Measurements from ENCODE around the gene FANCI.
A peak's percentile ranks its signal among the peaks of the same experiment; 100 is the strongest.

FANCI gene

DNA sequence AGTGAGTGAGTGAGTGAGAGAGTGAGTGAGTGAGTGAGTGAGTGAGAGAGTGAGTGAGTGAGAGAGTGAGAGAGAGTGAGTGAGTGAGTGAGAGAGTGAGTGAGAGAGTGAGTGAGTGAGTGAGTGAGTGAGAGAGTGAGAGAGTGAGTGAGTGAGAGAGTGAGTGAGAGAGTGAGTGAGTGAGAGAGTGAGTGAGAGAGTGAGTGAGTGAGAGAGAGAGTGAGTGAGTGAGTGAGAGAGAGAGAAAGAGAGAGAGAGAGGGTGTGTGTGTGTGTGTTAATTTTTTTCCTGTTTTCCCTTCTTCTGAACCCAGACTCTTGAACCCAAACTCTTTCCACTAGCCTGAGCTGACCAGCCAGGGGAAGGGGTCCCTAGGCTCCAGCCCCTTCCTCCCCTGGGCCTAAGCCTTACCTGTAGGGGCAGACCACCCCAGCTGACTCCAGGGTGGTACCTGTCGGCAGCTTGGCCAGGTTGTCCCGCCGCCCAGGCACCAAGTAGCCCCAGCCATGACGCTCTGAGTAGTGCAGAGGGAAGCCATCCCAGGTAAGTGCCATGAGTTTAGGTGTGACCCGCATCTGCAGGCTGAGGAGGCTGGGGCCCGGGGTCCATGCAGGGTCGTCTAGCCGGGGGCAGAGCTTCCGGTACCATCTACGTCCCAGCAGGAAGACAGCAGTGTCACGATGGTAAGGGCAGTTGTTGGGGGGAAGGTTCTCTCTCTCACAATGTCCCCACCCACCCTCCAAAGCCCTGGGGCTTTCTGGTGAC, 81.4 kb downstream of the FANCI start:
- H3K36me3 ChIP-seq (ENCODE audit: low read depth), result peaks cover 98% of the 10 kb centered on the region
- H3K4me1 ChIP-seq (ENCODE audit: insufficient read depth, poor library complexity, severe bottlenecking), result no peaks in the 10 kb centered on the region
- ATAC-seq (ENCODE audit: low read depth), result no peak
- H3K27me3 ChIP-seq (ENCODE audit: insufficient read depth, poor library complexity, severe bottlenecking), result no peaks in the 10 kb centered on the region
- no peak for DNase-seq (ENCODE audit: low spot score)
- no peak overlapping the region for H3K27ac ChIP-seq (ENCODE audit: poor library complexity, severe bottlenecking)
- no peaks in the 10 kb centered on the region for H3K9me3 ChIP-seq (ENCODE audit: severe bottlenecking)
- TF ChIP-seq, protein P1, sequence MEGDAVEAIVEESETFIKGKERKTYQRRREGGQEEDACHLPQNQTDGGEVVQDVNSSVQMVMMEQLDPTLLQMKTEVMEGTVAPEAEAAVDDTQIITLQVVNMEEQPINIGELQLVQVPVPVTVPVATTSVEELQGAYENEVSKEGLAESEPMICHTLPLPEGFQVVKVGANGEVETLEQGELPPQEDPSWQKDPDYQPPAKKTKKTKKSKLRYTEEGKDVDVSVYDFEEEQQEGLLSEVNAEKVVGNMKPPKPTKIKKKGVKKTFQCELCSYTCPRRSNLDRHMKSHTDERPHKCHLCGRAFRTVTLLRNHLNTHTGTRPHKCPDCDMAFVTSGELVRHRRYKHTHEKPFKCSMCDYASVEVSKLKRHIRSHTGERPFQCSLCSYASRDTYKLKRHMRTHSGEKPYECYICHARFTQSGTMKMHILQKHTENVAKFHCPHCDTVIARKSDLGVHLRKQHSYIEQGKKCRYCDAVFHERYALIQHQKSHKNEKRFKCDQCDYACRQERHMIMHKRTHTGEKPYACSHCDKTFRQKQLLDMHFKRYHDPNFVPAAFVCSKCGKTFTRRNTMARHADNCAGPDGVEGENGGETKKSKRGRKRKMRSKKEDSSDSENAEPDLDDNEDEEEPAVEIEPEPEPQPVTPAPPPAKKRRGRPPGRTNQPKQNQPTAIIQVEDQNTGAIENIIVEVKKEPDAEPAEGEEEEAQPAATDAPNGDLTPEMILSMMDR (IDR thresholded peaks at IDR 0.05; ENCODE audit: poor library complexity, severe bottlenecking), result no peak
- no peak overlapping the region for H3K4me3 ChIP-seq (ENCODE audit: severe bottlenecking)

GRCh38 chr15:89326316-89326715, 82.5 kb downstream of the FANCI start:
- no peak for DNase-seq (ENCODE audit: low spot score)
- no peak overlapping the region for H3K27ac ChIP-seq (ENCODE audit: poor library complexity, severe bottlenecking)
- H3K36me3 ChIP-seq (ENCODE audit: low read depth), result peaks cover 98% of the 10 kb centered on the region
- H3K4me1 ChIP-seq (ENCODE audit: insufficient read depth, poor library complexity, severe bottlenecking), result no peaks in the 10 kb centered on the region
- H3K27me3 ChIP-seq (ENCODE audit: insufficient read depth, poor library complexity, severe bottlenecking), result no peaks in the 10 kb centered on the region
- peak; percentile 14; the same call in 1 of the 3 replicates for ATAC-seq (ENCODE audit: low read depth)
- H3K4me3 ChIP-seq (ENCODE audit: severe bottlenecking), result no peak overlapping the region
- no peaks in the 10 kb centered on the region for H3K9me3 ChIP-seq (ENCODE audit: severe bottlenecking)
- TF ChIP-seq, protein P1 (IDR thresholded peaks at IDR 0.05; ENCODE audit: poor library complexity, severe bottlenecking), result no peak

DNA sequence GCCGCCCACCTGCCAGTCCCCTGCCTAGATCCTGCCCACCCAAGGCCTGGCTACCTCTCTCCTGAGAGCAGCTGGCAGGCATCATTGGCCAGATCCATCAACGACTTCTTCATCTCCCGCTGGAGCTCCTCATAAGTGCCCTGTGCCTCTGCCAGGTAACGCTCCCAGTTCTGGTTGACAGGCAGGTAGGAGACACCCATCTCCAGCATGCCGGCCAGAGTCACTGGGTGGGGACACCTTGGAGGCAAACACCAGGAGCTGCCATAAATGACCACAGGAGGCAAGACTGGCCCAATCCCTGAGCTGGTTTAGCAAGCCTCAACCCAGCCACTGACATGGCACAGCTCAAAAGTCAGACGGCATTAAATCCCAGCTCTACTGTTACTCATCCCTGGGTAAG, 83.3 kb downstream of the FANCI start:
- Histone ChIP-seq H3K4me1 (ENCODE audit: insufficient read depth, poor library complexity, severe bottlenecking) (peaks cover 6% of the 10 kb centered on the region), H3K27me3 (ENCODE audit: insufficient read depth, poor library complexity, severe bottlenecking) (no peaks in the 10 kb centered on the region), H3K36me3 (ENCODE audit: low read depth) (peaks cover 98% of the 10 kb centered on the region), H3K9me3 (ENCODE audit: severe bottlenecking) (no peaks in the 10 kb centered on the region), H3K27ac (ENCODE audit: poor library complexity, severe bottlenecking) (no peak overlapping the region), H3K4me3 (ENCODE audit: severe bottlenecking) (no peak overlapping the region)
- TF ChIP-seq, protein P1 (IDR thresholded peaks at IDR 0.05; ENCODE audit: poor library complexity, severe bottlenecking), result no peak
- DNase-seq (ENCODE audit: low spot score) (no peak), ATAC-seq (ENCODE audit: low read depth) (no peak)

GRCh38 chr15:89328398-89329254, 84.8 kb downstream of the FANCI start:
- TF ChIP-seq, protein P1 (IDR thresholded peaks at IDR 0.05; ENCODE audit: poor library complexity, severe bottlenecking), result no peak

More at GRCh38 chr15:89328398-89329254, 84.8 kb downstream of the FANCI start:
- Histone ChIP-seq H3K27me3 (ENCODE audit: insufficient read depth, poor library complexity, severe bottlenecking) (no peaks in the 10 kb centered on the region), H3K27ac (ENCODE audit: poor library complexity, severe bottlenecking) (no peak overlapping the region), H3K36me3 (ENCODE audit: low read depth) (peaks cover 95% of the 10 kb centered on the region), H3K4me1 (ENCODE audit: insufficient read depth, poor library complexity, severe bottlenecking) (peaks cover 11% of the 10 kb centered on the region), H3K9me3 (ENCODE audit: severe bottlenecking) (no peaks in the 10 kb centered on the region), H3K4me3 (ENCODE audit: severe bottlenecking) (no peak overlapping the region)
- no peak for ATAC-seq (ENCODE audit: low read depth)
- no peak for DNase-seq (ENCODE audit: low spot score)
